GM21529 (cell line): ENCODE data around the gene CTSW.
A peak's percentile ranks its signal among the peaks of the same experiment; 100 is the strongest.
"Not testable (repeated sequence)": the region's sequence is repeated elsewhere in the genome, so short reads cannot be mapped to it uniquely, and the experiment has no call there.

Experiments
- ATAC-seq: cut with Tn5 transposase; IDR thresholded peaks from one replicate; pipeline ENCODE4 v1.9.1; 2021; ENCODE audit not compliant: unreplicated experiment

CTSW gene

GRCh38 chr11:65885808-65886536, 6.3 kb downstream of the CTSW start:
- ATAC-seq, result no peak

- no peak for ATAC-seq
Measured at GRCh38 chr11:65886826-65887722, 7.4 kb downstream of the CTSW start.

GRCh38 chr11:65887723-65888162, 8.1 kb downstream of the CTSW start:
- no peak for ATAC-seq

GRCh38 chr11:65888163-65888814, 8.7 kb downstream of the CTSW start, which contains the start of gene FIBP:
TSS of gene FIBP (minus strand) at chr11:65888471. CDS start at chr11:65888418, 53 bp downstream.
- ATAC-seq, result peak; percentile 50

GRCh38 chr11:65890324-65891218, 10.9 kb downstream of the CTSW start, which contains the start of gene CCDC85B:
TSS of gene CCDC85B (plus strand) at chr11:65890673. CDS start at chr11:65890784, 111 bp downstream.
- peak; percentile 54 for ATAC-seq

GRCh38 chr11:65891219-65892136, 11.8 kb downstream of the CTSW start:
- ATAC-seq, result no peak

GRCh38 chr11:65892137-65892540, 12.5 kb downstream of the CTSW start:
- ATAC-seq, result not testable (repeated sequence)

- ATAC-seq, result no peak
Measured at GRCh38 chr11:65892661-65893317, 13.2 kb downstream of the CTSW start.

- ATAC-seq, result no peak
Measured at GRCh38 chr11:65894034-65894591, 14.5 kb downstream of the CTSW start.

- no peak for ATAC-seq
Measured at GRCh38 chr11:65895482-65895981, 15.9 kb downstream of the CTSW start.

GRCh38 chr11:65896034-65896999, 16.7 kb downstream of the CTSW start:
- ATAC-seq, result no peak

GRCh38 chr11:65897020-65897471, 17.4 kb downstream of the CTSW start:
- ATAC-seq, result no peak

GRCh38 chr11:65898656-65899355, 19.2 kb downstream of the CTSW start:
- ATAC-seq, result no peak

GRCh38 chr11:65899356-65900124, 19.9 kb downstream of the CTSW start:
- no peak for ATAC-seq

GRCh38 chr11:65900125-65900898, 20.7 kb downstream of the CTSW start, which contains the start of gene FOSL1:
TSS of gene FOSL1 (minus strand) at chr11:65900388. CDS start at chr11:65900339, 49 bp downstream.
- peak; percentile 79 for ATAC-seq
